ENCODE data around the gene GRIK5. TPM values are rescaled to one million over a fixed set of nuclear protein-coding genes. Genes with fewer than 3 reads are reported as not detected.
A peak's percentile ranks its signal among the peaks of the same experiment; 100 is the strongest.

The GRIK5 gene
- total and polyA plus RNA-seq, 2 of the 8 experiments (the other 6 are each of a cell fraction or from before 2014, with no cell fraction given): 17.8 to 42.9 TPM

- no peak overlapping the region for H2BK20ac ChIP-seq (ENCODE audit: low read length)
- H3K4ac ChIP-seq (replicated peaks; ENCODE audit: insufficient read length, low read depth, low read length): no peak overlapping the region
- peaks cover 0 to 19% (median 7%) of the 10 kb centered on the region in 4 experiments; a peak in 5 of 7 replicates for H3K4me1 ChIP-seq (replicated peaks in 1 of 4; ENCODE audit: control insufficient read depth in 3 of 4, insufficient read depth in 4 of 4, low read length in 3 of 4)
- H3K79me1 ChIP-seq (ENCODE audit: low read depth, low read length): no peaks in the 10 kb centered on the region
- H4K20me1 ChIP-seq (replicated peaks in 1 of 2; ENCODE audit: control insufficient read depth in 1 of 2, insufficient read depth in 2 of 2, low read length in 2 of 2): peaks cover 9 to 21% of the 10 kb centered on the region in 2 experiments
- H3K79me2 ChIP-seq (ENCODE audit: control insufficient read depth in 1 of 2, insufficient read depth in 2 of 2, low read length in 2 of 2): no peaks in the 10 kb centered on the region
- no peak overlapping the region for H2BK5ac ChIP-seq (ENCODE audit: low read depth, low read length)
- no peak overlapping the region for H4K8ac ChIP-seq (ENCODE audit: extremely low read depth, insufficient read depth, low read length)
- H3K36me3 ChIP-seq (ENCODE audit: control insufficient read depth in 2 of 4, insufficient read depth in 4 of 4, low read length in 3 of 4): no peaks in the 10 kb centered on the region; a peak in 1 of 8 replicates
- no peak overlapping the region for H3K56ac ChIP-seq (replicated peaks; ENCODE audit: insufficient read length, low read depth, low read length)
- no peak overlapping the region for H2BK120ac ChIP-seq (replicated peaks; ENCODE audit: low read depth, low read length)
- no peak overlapping the region for H3K23ac ChIP-seq (ENCODE audit: insufficient read length)
- H2AK5ac ChIP-seq (ENCODE audit: low read depth, low read length): no peak overlapping the region
- no peak overlapping the region for H4K5ac ChIP-seq (ENCODE audit: insufficient read length, low read depth, low read length)
- H3K4me2 ChIP-seq (ENCODE audit: insufficient read depth in 1 of 2, low read depth in 2 of 2, low read length in 2 of 2): peak overlapping the region; percentile 78 to 79
- no peak overlapping the region for H3K14ac ChIP-seq (ENCODE audit: insufficient read length)
- H3K18ac ChIP-seq (ENCODE audit: extremely low read depth, low read length): no peak overlapping the region
- ChIA-PET POLR2A (ENCODE audit: partially characterized antibody) (interaction anchor here (1.0 to 1.1 kb wide), 2 partner anchors 12 to 13 kb away, joined by 3 to 5 read pairs; no protein-coding TSS in a partner anchor), CTCF (ENCODE audit: partially characterized antibody) (interaction anchor here (0.8 to 3.5 kb wide), 7 partner anchors 25 to 37 kb away, joined by 3 to 27 read pairs (median 10); no protein-coding TSS in a partner anchor)
- no peak overlapping the region for H2BK15ac ChIP-seq (ENCODE audit: low read length)
- no peaks in the 10 kb centered on the region for H3K9me3 ChIP-seq (ENCODE audit: insufficient read depth in 2 of 2, low read depth in 1 of 2, low read length in 1 of 2)
- H2AFZ ChIP-seq (ENCODE audit: low read length): no peak overlapping the region
- peak overlapping the region in 2 of 4 experiments; percentile 29 to 46; a peak in 6 of 8 replicates for H3K4me3 ChIP-seq (ENCODE audit: extremely low read depth in 1 of 4, insufficient read depth in 2 of 4, low read depth in 3 of 4, low read length in 4 of 4)
- 5% methylated on average over 27 of the region's 64 CpGs; no CpG with 5 or more reads in 1 of the 2 experiments for WGBS, 2 experiments (ENCODE audit: extremely low coverage in 1 of 2, insufficient coverage in 1 of 2, insufficient read length in 1 of 2, insufficient replicate concordance in 2 of 2, low coverage in 1 of 2, low lambda C conversion rate in 2 of 2, missing lambda C conversion rate in 1 of 2)
- H4K91ac ChIP-seq (replicated peaks; ENCODE audit: insufficient read length, low read length): no peak overlapping the region
- peaks cover 13 to 68% (median 58%) of the 10 kb centered on the region in 4 experiments for H3K27me3 ChIP-seq (replicated peaks in 1 of 4; ENCODE audit: control insufficient read depth in 3 of 4, extremely low read depth in 1 of 4, insufficient read depth in 3 of 4, low read length in 3 of 4)
- no peak overlapping the region for H3K27ac ChIP-seq (ENCODE audit: low read depth, low read length)
- FAIRE-seq: no peak
- H3K23me2 ChIP-seq (ENCODE audit: low read depth, low read length): peaks cover 15% of the 10 kb centered on the region; the same call in 1 of the 2 replicates
- no peak overlapping the region for H2BK12ac ChIP-seq (ENCODE audit: low read depth, low read length)
- no peak overlapping the region for H3K9ac ChIP-seq (replicated peaks in 1 of 4; ENCODE audit: extremely low read depth in 1 of 4, low read depth in 3 of 4, low read length in 3 of 4)
- DNase-seq (ENCODE audit: low read depth in 1 of 2, low spot score in 2 of 2): peak in 1 of 2 experiments; percentile 91
- no peak for TF ChIP-seq SIRT6 (IDR thresholded peaks at IDR 0.05; ENCODE audit: low read length)
- TF ChIP-seq PHF8 (conservative IDR thresholded peaks at IDR 0.05; ENCODE audit: low read depth, low read length): no peak
- no peak for TF ChIP-seq GTF2F1 (IDR thresholded peaks at IDR 0.05; ENCODE audit: borderline replicate concordance, low read depth, low read length)
- TF ChIP-seq SUZ12 (IDR thresholded peaks at IDR 0.05; ENCODE audit: low read length): no peak; the same call in 1 of the 2 replicates
- peak; percentile 32; the same call in 1 of the 2 replicates for TF ChIP-seq TAF1 (IDR thresholded peaks at IDR 0.05; ENCODE audit: low read depth, low read length)
- TF ChIP-seq TAF7 (optimal IDR thresholded peaks at IDR 0.05; ENCODE audit: borderline replicate concordance, low read depth, low read length): peak; percentile 56
- no peak for TF ChIP-seq POU5F1 (IDR thresholded peaks at IDR 0.05; ENCODE audit: low read depth, low read length)
- no peak for TF ChIP-seq KDM5A (IDR thresholded peaks at IDR 0.05; ENCODE audit: low read length)
- no peak for TF ChIP-seq SP4 (IDR thresholded peaks at IDR 0.05; ENCODE audit: low read length)
- no peak for TF ChIP-seq EP300 (IDR thresholded peaks at IDR 0.05; ENCODE audit: borderline replicate concordance in 1 of 2, low read depth in 2 of 2, low read length in 2 of 2)
- no peak for TF ChIP-seq FOSL1 (IDR thresholded peaks at IDR 0.05; ENCODE audit: insufficient read depth, low read depth, low read length)
- TF ChIP-seq NRF1 (IDR thresholded peaks at IDR 0.05; ENCODE audit: low read depth, low read length): no peak
Observed at GRCh38 chr19:41998246-41999020, 71.6 kb downstream of the GRIK5 start.
